Glutamatergic neuron (in vitro differentiated cells): ENCODE results near the gene REG4. TPM values are rescaled to one million over a fixed set of nuclear protein-coding genes. Genes with fewer than 3 reads are reported as not detected.

Experiments used
- DNase-seq: peaks from one replicate; pipeline ENCODE4 v3.0.0; 2022
- H3K27ac Mint-ChIP-seq: one replicate; pipeline ENCODE4 v1.8.0; 2020; ENCODE audit warnings: mild to moderate bottlenecking, mixed read lengths, inconsistent platforms; ENCODE audit not compliant: unreplicated experiment
- H3K27me3 Mint-ChIP-seq: one replicate; pipeline ENCODE4 v1.8.0; 2020; ENCODE audit warnings: mild to moderate bottlenecking, moderate library complexity, mixed read lengths, inconsistent platforms; ENCODE audit not compliant: unreplicated experiment
- H3K36me3 Mint-ChIP-seq: one replicate; pipeline ENCODE4 v1.8.0; 2020; ENCODE audit warnings: mild to moderate bottlenecking, mixed read lengths, inconsistent platforms; ENCODE audit not compliant: unreplicated experiment
- H3K4me1 Mint-ChIP-seq: one replicate; pipeline ENCODE4 v1.8.0; 2020; ENCODE audit warnings: mild to moderate bottlenecking, low read depth, mixed read lengths, inconsistent platforms; ENCODE audit not compliant: unreplicated experiment
- H3K4me3 Mint-ChIP-seq: one replicate; pipeline ENCODE4 v1.8.0; 2020; ENCODE audit warnings: mild to moderate bottlenecking, mixed read lengths, inconsistent platforms; ENCODE audit not compliant: unreplicated experiment
- H3K9me3 Mint-ChIP-seq: one replicate; pipeline ENCODE4 v1.8.0; 2020; ENCODE audit warnings: mild to moderate bottlenecking, moderate library complexity, mixed read lengths, inconsistent platforms; ENCODE audit not compliant: unreplicated experiment
- CTCF ChIP-seq: fragments of 200-600 bp; sonication (generic); IDR thresholded peaks from one replicate; pipeline ENCODE4 v1.5.0; 2021; ENCODE audit not compliant: partially characterized antibody, unreplicated experiment
- total RNA-seq: library from RNA; stranded (reverse); fragmentation: NEBNext Ultra II Directional; extraction: Animal tissue kit (Norgen Biotek cat#: 25700); gene quantifications from one replicate; pipeline ENCODE4 v1.2.1, GENCODE V29; 2021; ENCODE audit not compliant: unreplicated experiment

REG4 gene
- total RNA-seq, 1 donor from 2014 or later: not detected

- H3K27me3 Mint-ChIP-seq: no peaks in the 10 kb centered on the region
- no peak for DNase-seq
- no peak overlapping the region for H3K27ac Mint-ChIP-seq
- TF ChIP-seq CTCF: no peak
- no peaks in the 10 kb centered on the region for H3K36me3 Mint-ChIP-seq
- H3K4me1 Mint-ChIP-seq: peaks cover 7% of the 10 kb centered on the region
- H3K9me3 Mint-ChIP-seq: no peaks in the 10 kb centered on the region
- no peak overlapping the region for H3K4me3 Mint-ChIP-seq
These were observed 39.5 kb downstream of the REG4 start for GRCh38 chr1:119771770-119772169.

GRCh38 chr1:119771016-119771415, 40.2 kb downstream of the REG4 start:
- Mint-ChIP-seq H3K4me1 (peaks cover 7% of the 10 kb centered on the region), H3K27ac (no peak overlapping the region), H3K4me3 (no peak overlapping the region), H3K9me3 (no peaks in the 10 kb centered on the region), H3K36me3 (no peaks in the 10 kb centered on the region), H3K27me3 (no peaks in the 10 kb centered on the region)
- DNase-seq: no peak
- TF ChIP-seq CTCF: no peak

- Mint-ChIP-seq H3K36me3 (no peaks in the 10 kb centered on the region), H3K4me1 (peaks cover 4% of the 10 kb centered on the region), H3K27me3 (no peaks in the 10 kb centered on the region), H3K4me3 (no peak within 1 kb of the TSS), H3K27ac (no peak within 1 kb of the TSS), H3K9me3 (no peaks in the 10 kb centered on the region)
- no peak for TF ChIP-seq CTCF
- no peak for DNase-seq
These were observed 42.5 kb downstream of the REG4 start, which contains the start of gene HMGCS2 for GRCh38 chr1:119768778-119769177. Gene HMGCS2, minus strand, starts transcription at chr1:119768905. Its CDS starts 61 bp downstream, at chr1:119768844.

GRCh38 chr1:119767486-119767885, 43.8 kb downstream of the REG4 start:
- H3K27ac Mint-ChIP-seq: no peak overlapping the region

GRCh38 chr1:119766374-119766794, 44.9 kb downstream of the REG4 start:
- no peak for TF ChIP-seq CTCF
- Mint-ChIP-seq H3K36me3 (no peaks in the 10 kb centered on the region), H3K4me1 (no peaks in the 10 kb centered on the region), H3K27me3 (no peaks in the 10 kb centered on the region), H3K27ac (no peak overlapping the region), H3K4me3 (no peak overlapping the region), H3K9me3 (no peaks in the 10 kb centered on the region)
- DNase-seq: no peak

More at GRCh38 chr1:119767486-119767885, 43.8 kb downstream of the REG4 start:
- Mint-ChIP-seq H3K4me1 (no peaks in the 10 kb centered on the region), H3K27me3 (no peaks in the 10 kb centered on the region), H3K36me3 (no peaks in the 10 kb centered on the region), H3K9me3 (no peaks in the 10 kb centered on the region), H3K4me3 (no peak overlapping the region)
- no peak for TF ChIP-seq CTCF
- DNase-seq: no peak
